Brain microvascular endothelial cell (primary cell): ENCODE results near the gene ADGRV1.

Experiments
- DNase-seq: peaks from one replicate; pipeline ENCODE4 v3.0.0-alpha.2; 2020
- H3K27ac ChIP-seq: fragments of 250-450 bp; sonication (Bioruptor Pico); 2 replicates; pipeline ENCODE4 v1.5.1; 2020; ENCODE audit warnings: mild to moderate bottlenecking, moderate library complexity
- H3K27me3 ChIP-seq: fragments of 250-450 bp; sonication (Bioruptor Pico); replicated peaks from 2 replicates; pipeline ENCODE4 v1.5.1; 2020; ENCODE audit warnings: mild to moderate bottlenecking
- H3K36me3 ChIP-seq: fragments of 250-450 bp; sonication (Bioruptor Pico); replicated peaks from 2 replicates; pipeline ENCODE4 v1.5.1; 2020; ENCODE audit warnings: mild to moderate bottlenecking
- H3K4me3 ChIP-seq: 2 replicates; pipeline ENCODE4 v1.5.1; 2011; ENCODE audit warnings: low read depth, mild to moderate bottlenecking, control low read depth, low read length, moderate library complexity
- CTCF ChIP-seq: IDR thresholded peaks from 2 replicates; pipeline ENCODE4 v1.5.1; 2011; ENCODE audit warnings: low read depth, mild to moderate bottlenecking, moderate library complexity, low read length, control low read depth, inconsistent platforms; ENCODE audit errors: missing control alignments
- in situ Hi-C: cut with HindIII; loops from 2 replicates; pipeline ENCODE4 v1.10.0; 2017; ENCODE audit warnings: low sequenced_read_pairs, low pct_ligation_motif_present

ADGRV1 gene

GRCh38 chr5:91160714-91161285 is 602.2 kb downstream of the ADGRV1 start:
- no peak for DNase-seq
- TF ChIP-seq CTCF, result no peak
- Histone ChIP-seq H3K27ac (no peak overlapping the region), H3K27me3 (no peaks in the 10 kb centered on the region), H3K36me3 (no peaks in the 10 kb centered on the region), H3K4me3 (no peak overlapping the region)
- in situ Hi-C loops, result no loop called here

- peak; percentile 92 for DNase-seq
- in situ Hi-C loops, result no loop called here
- no peaks in the 10 kb centered on the region for H3K27me3 ChIP-seq
- TF ChIP-seq CTCF, result no peak
- no peak overlapping the region for H3K4me3 ChIP-seq
- H3K36me3 ChIP-seq, result no peaks in the 10 kb centered on the region
- peak overlapping the region; percentile 77 for H3K27ac ChIP-seq
Observed at GRCh38 chr5:91162534-91163381, 604.2 kb downstream of the ADGRV1 start.

- in situ Hi-C loops, result no loop called here
- H3K27ac ChIP-seq, result no peak overlapping the region
- no peak for TF ChIP-seq CTCF
Observed at GRCh38 chr5:91164424-91164823, 605.8 kb downstream of the ADGRV1 start.

GRCh38 chr5:91166059-91166807 is 607.6 kb downstream of the ADGRV1 start:
- TF ChIP-seq CTCF, result no peak
- H3K27me3 ChIP-seq, result no peaks in the 10 kb centered on the region
- in situ Hi-C loops, result no loop called here
- no peak overlapping the region for H3K4me3 ChIP-seq
- H3K36me3 ChIP-seq, result no peaks in the 10 kb centered on the region
- peak overlapping the region; percentile 67 for H3K27ac ChIP-seq
- DNase-seq, result no peak

More at GRCh38 chr5:91164424-91164823, 605.8 kb downstream of the ADGRV1 start:
- no peak for DNase-seq
- H3K4me3 ChIP-seq, result no peak overlapping the region
- no peaks in the 10 kb centered on the region for H3K36me3 ChIP-seq
- H3K27me3 ChIP-seq, result no peaks in the 10 kb centered on the region

GRCh38 chr5:91168859-91169258 is 610.3 kb downstream of the ADGRV1 start:
- no peak overlapping the region for H3K4me3 ChIP-seq
- H3K27me3 ChIP-seq, result no peaks in the 10 kb centered on the region
- in situ Hi-C loops, result no loop called here
- no peak for TF ChIP-seq CTCF
- no peak for DNase-seq
- no peaks in the 10 kb centered on the region for H3K36me3 ChIP-seq
- H3K27ac ChIP-seq, result no peak overlapping the region
